ENCODE data around the gene RHOXF2. TPM values are rescaled to one million over a fixed set of nuclear protein-coding genes. Genes with fewer than 3 reads are reported as not detected.

Gene RHOXF2
- total RNA-seq, 2 donors from 2014 or later = not detected

DNA sequence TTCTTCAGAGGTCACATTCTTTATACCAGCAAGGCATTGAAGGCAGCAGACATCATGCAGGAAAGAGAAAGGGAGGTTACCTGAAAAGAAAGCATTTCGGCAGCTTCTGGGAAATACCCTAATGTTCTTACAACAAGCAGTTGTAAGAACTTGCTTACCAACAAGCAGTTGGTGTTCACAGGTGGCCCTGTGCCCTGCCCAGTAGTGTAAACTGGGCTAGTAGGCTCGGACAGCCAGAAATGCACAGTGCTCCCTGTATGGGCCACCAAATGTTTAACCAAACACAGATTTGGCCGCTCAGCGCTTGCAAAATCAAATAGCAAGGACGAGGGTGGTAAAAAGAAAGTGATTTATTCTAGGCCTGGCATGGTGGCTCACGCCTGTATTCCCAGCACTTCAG lies 22.3 kb upstream of the RHOXF2 start:
- Histone ChIP-seq H3K27ac (no peak overlapping the region), H3K4me3 (no peak overlapping the region), H3K36me3 (no peaks in the 10 kb centered on the region), H3K4me1 (no peaks in the 10 kb centered on the region), H3K27me3 (no peaks in the 10 kb centered on the region), H3K9me3 (no peaks in the 10 kb centered on the region)
- TF ChIP-seq, protein P1, sequence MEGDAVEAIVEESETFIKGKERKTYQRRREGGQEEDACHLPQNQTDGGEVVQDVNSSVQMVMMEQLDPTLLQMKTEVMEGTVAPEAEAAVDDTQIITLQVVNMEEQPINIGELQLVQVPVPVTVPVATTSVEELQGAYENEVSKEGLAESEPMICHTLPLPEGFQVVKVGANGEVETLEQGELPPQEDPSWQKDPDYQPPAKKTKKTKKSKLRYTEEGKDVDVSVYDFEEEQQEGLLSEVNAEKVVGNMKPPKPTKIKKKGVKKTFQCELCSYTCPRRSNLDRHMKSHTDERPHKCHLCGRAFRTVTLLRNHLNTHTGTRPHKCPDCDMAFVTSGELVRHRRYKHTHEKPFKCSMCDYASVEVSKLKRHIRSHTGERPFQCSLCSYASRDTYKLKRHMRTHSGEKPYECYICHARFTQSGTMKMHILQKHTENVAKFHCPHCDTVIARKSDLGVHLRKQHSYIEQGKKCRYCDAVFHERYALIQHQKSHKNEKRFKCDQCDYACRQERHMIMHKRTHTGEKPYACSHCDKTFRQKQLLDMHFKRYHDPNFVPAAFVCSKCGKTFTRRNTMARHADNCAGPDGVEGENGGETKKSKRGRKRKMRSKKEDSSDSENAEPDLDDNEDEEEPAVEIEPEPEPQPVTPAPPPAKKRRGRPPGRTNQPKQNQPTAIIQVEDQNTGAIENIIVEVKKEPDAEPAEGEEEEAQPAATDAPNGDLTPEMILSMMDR (IDR thresholded peaks at IDR 0.05) = no peak
- no peak for DNase-seq (ENCODE audit: low spot score)

DNA sequence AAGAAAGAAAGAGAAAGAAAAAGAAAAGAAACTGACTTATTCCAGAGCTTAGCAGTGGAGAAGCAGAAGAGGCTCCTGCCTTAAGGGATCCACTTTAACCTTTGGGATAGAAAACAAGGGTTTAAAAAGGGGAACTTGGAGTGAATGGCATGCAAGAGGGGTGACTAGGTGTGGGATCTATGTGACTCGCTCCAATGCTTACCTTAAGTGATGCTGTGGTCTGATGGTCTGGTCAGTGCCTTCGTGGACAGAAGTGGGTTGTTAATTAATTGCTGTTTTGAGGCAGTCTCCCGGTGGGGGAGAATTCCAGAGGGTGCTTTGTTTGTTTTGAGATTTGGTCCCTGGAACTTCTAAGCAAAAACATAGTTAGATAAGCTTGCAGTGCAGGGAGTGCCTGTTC lies 21.6 kb upstream of the RHOXF2 start:
- Histone ChIP-seq H3K27me3 (no peaks in the 10 kb centered on the region), H3K4me3 (no peak overlapping the region), H3K9me3 (no peaks in the 10 kb centered on the region), H3K27ac (no peak overlapping the region), H3K36me3 (no peaks in the 10 kb centered on the region), H3K4me1 (no peaks in the 10 kb centered on the region)
- no peak for DNase-seq (ENCODE audit: low spot score)
- TF ChIP-seq, protein P1 (IDR thresholded peaks at IDR 0.05) = no peak

DNA sequence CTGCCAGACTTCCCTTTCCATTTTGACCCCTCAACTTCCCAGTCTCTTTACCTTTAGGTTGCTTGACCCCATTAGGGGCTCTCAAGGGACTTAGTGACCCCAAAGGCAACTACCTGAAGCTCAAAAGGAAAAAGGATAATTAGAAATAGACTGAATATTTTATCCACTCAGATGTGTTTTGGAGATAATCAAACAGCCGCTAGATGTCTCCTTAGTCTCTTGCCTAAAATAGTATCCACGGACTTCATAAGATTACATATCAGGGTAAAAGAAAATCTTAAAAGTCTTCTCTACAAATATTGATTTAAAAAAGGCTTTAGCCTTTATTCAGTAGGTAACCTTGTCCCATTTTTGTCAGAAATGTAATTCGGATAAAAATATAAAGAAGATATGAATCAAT lies 21.0 kb upstream of the RHOXF2 start:
- TF ChIP-seq, protein P1 (IDR thresholded peaks at IDR 0.05) = peak in 1 of 2 donors; percentile 13
- H3K27me3 ChIP-seq = no peaks in the 10 kb centered on the region
- no peaks in the 10 kb centered on the region for H3K9me3 ChIP-seq
- no peaks in the 10 kb centered on the region for H3K36me3 ChIP-seq
- no peak for DNase-seq (ENCODE audit: low spot score)
- H3K4me3 ChIP-seq = no peak overlapping the region
- no peaks in the 10 kb centered on the region for H3K4me1 ChIP-seq
- no peak overlapping the region for H3K27ac ChIP-seq

DNA sequence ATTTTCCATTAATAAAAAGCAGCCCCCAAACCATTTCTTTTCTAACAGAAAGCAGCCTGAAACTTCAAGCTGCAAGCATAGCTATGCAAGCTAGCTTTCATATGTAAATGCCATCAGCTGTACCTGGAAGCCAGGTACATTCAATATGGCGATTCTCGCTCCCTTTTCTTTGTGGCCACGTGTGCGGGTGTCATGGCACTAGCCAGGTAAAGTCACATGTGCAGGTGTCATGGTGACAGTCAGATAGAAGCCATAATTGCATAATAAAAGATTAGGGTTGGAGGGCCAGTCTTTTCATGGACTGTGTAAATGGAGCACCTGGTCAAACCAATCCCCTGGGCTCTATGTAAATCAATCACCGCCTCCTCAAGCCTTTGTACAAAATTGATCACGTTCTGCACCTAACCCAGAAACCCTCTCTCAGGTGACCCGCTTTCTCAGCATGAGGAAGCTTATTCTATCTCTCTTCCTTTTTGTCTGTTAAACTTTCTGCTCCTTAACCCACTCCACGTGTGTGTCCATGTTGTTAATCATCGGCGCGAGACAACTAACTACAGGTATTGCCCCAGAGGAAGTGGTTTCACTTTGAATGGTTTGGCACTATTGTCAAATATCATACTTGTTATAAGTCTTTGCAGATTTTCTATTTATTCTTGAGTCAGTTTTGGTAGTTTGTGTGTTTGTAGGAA lies 18.0 kb upstream of the RHOXF2 start:
- DNase-seq (ENCODE audit: low spot score) = no peak
- Histone ChIP-seq H3K4me3 (no peak overlapping the region), H3K27ac (no peak overlapping the region), H3K36me3 (no peaks in the 10 kb centered on the region), H3K4me1 (no peaks in the 10 kb centered on the region), H3K9me3 (no peaks in the 10 kb centered on the region), H3K27me3 (no peaks in the 10 kb centered on the region)
- TF ChIP-seq, protein P1 (IDR thresholded peaks at IDR 0.05) = no peak

DNA sequence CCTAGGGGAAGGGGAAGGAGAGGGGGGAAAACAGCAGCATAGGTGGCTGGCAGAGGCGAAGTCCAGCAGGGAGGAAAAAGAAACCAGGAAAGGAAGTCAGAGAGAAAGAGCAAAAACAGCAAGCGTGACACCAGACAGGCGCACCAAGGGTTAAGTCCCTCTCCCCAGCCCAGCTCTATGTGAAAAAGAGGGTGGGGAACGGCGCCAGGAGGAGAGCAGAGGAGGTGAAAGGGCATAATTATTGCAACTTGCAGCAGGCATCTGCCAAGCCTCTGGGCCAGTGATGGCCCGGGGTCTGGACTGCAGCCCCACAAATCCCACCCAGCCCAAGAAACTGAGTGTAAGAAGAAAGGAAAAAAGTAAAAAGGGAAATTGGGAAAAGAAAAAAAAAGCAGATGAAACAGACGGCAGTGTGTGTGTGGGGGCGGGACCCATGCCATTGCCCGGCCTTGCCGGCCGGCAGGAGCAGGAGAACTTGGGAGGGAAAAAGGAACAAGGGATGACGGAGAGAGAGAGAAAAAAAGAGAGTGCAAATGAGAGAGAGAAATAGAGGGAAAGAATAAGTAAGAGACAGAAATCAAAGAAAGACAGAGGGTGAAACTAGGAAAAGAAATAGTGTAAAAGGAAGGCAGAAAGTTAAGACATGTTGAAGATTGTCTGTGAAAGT lies 14.1 kb upstream of the RHOXF2 start:
- Histone ChIP-seq H3K27me3 (no peaks in the 10 kb centered on the region), H3K4me3 (no peak overlapping the region), H3K36me3 (no peaks in the 10 kb centered on the region), H3K4me1 (no peaks in the 10 kb centered on the region), H3K9me3 (no peaks in the 10 kb centered on the region), H3K27ac (no peak overlapping the region)
- TF ChIP-seq, protein P1 (IDR thresholded peaks at IDR 0.05) = no peak
- DNase-seq (ENCODE audit: low spot score) = no peak

Data from right atrium auricular region (tissue), 2 donors.